Suppressor macrophage treated with lipopolysaccharide for 1 hour (primary cell): Measurements from ENCODE around the gene RMND1.
"Not testable (repeated sequence)": the region's sequence is repeated elsewhere in the genome, so short reads cannot be mapped to it uniquely, and the experiment has no call there.

Experiments
- DNase-seq, 3 donors: peaks; one replicate each; pipeline ENCODE4 v3.0.0-alpha.2; 2020 to 2022

RMND1 gene

DNA sequence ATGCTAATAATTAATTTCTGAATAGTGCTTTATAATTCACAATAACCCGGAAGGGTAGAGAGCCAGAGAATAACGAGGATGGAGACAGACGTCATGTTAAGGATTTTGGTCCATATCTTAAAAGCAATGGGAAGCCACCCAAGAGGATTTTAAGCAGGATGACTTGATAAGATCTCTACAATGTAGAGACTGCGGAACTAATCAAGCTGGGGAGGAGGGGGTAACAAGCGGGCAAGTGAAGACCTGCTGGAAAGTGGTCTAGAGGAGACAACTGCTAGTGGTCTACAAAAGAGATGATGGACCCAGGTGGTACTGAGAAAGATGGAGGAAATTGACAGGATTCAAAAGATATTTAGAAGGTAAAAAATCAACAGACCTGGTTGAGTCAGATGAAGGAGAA, 67.8 kb downstream of the RMND1 start:
- DNase-seq: no peak

DNA sequence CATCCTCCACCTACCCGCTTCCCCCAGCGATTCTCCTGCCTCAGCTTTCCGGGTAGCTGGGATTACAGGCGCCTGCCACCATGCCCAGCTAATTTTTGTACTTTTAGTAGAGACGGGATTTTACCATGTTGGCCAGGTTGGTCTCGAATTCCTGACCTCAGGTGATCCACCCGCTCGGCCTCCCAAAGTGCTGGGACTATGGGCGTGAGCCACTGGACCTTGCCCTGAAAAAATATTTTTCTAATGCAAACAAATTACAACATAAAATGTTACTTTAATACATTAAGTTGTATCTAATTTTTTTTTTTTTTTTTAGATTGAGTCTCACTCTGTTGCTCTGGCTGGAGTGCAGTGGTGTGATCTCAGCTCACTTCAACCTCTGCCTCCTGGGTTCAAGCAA, 69.3 kb downstream of the RMND1 start:
- not testable (repeated sequence) for DNase-seq

- DNase-seq: no peak
Measured at GRCh38 chr6:151381722-151382121, 70.2 kb downstream of the RMND1 start.

- no peak for DNase-seq
Measured at GRCh38 chr6:151380848-151381205, 71.1 kb downstream of the RMND1 start.

GRCh38 chr6:151379933-151380847, 71.7 kb downstream of the RMND1 start:
- DNase-seq: peak; percentile 62 to 68 (median 67)

GRCh38 chr6:151377095-151377494, 74.8 kb downstream of the RMND1 start:
- DNase-seq: no peak

- no peak for DNase-seq
Measured at GRCh38 chr6:151376440-151376839, 75.5 kb downstream of the RMND1 start.

DNA sequence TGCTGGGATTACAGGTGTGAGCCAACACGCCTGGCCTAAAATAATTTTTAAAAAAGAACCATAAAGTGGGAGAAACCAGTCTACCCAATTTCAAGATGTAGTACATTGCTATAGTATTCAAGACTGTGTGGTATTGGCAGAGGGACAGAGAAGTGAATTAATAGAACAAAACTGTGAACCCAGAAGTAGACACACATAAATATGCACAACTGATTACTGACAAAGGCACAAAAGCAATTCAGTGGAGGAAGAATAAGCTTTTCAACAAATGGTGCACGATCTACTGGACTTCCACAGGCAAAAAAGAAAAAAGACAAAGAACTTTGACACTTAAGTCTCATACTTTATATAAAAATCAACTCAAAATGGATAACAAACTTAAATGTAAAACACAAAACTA, 76.1 kb downstream of the RMND1 start:
- DNase-seq: no peak

DNA sequence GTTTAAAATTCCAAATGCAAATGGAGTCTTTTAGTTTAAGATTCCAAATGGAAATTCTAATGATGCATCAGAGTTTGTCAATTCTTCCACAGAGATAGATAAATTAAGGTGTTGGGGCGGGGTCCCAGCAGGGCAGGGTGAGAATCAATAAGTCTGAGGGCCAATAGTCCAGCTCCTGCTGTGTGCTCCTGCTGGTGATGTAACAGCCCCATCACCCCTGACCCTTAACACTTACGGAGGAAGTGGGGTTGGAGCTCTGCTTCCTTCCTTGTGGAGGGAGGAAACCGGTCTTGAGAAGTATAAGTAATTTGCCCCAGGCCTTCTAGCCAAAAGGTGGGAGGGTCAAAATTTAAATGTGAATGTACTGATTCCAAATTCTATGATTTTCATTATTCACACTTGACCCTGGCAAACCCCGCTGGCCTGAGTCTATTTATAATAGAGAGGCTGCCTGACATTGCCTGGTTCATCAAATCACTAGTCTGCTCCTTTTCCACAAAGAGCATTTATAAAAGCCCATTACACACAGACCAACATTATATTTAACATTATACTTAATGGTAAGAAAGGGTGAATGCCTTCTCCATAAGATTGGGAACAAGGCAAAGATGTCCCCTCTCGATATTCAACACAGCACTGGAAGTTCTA, 77.8 kb downstream of the RMND1 start:
- DNase-seq: peak; percentile 29 to 42 (median 40)

- no peak for DNase-seq
Measured at GRCh38 chr6:151372164-151372563, 79.8 kb downstream of the RMND1 start.

DNA sequence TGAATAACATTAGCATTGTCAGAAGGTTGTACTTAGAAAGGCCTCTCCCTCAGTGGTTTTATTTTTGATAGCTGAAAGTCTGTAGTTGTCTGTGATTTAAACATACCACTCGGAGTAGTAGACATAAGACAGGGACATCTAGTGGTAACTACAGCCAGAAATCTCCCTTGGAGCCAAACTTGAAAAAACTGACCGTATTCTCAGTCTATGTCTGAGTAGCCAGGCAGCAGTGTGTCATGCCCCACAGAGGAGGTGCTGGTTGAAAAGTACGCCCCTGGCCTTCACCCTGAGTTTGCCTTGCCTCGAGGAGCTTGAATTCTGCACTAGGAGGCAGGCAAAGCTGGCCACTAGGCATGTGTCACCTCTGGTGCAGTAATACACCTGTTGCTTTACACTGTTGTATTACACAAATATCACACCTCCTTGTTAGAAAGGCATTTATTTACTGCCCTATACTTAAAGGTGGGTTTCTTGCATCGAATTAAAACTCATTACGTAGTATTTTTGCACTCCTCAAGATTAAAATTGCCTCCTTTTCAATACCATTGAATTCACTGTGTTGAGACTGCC, 81.3 kb downstream of the RMND1 start:
- no peak for DNase-seq

GRCh38 chr6:151365233-151365632, 86.7 kb downstream of the RMND1 start:
- no peak for DNase-seq

- no peak for DNase-seq
Measured at GRCh38 chr6:151359486-151359885, 92.4 kb downstream of the RMND1 start.

GRCh38 chr6:151358475-151358874, 93.5 kb downstream of the RMND1 start:
- no peak for DNase-seq

- DNase-seq: no peak
Measured at GRCh38 chr6:151357758-151358436, 94.0 kb downstream of the RMND1 start.

DNA sequence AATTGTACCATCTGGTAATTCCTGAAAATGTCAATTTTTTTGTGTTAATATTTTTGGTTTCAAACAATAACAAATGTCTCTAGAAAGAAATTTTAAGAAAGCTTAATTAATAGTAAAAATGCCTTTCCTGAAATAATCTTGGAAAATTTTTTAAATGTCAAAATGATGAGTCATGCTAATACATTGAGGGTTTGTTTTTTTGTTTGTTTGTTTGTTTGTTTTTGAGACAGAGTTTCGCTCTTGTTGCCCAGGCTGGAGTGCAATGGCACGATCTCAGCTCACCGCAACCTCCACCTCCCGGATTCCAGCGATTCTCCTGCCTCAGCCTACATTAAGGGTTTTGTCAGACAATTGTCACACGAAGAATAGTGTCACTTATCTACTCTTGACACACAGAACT, 94.9 kb downstream of the RMND1 start:
- DNase-seq: not testable (repeated sequence)
